Gastrocnemius medialis (tissue), 4 donors: ENCODE data around the gene VAMP5. TPM values are rescaled to one million over a fixed set of nuclear protein-coding genes. Genes with fewer than 3 reads are reported as not detected.

ENCODE experiments used
- ATAC-seq, 2 donors: fragments of 150-250 bp; one replicate each; pipeline ENCODE4 v1.9.1; 2016
- DNase-seq, 2 donors: peaks; one replicate each; pipeline ENCODE4 v3.0.0-alpha.2; 2019
- H3K27ac ChIP-seq, 4 donors: fragments of 200-600 bp; sonication (generic); 1 replicate in 1 of 4; 2 replicates in 3 of 4; pipeline ENCODE4 v1.5.1; 2016 to 2018; ENCODE audit warnings: mild to moderate bottlenecking in 2 of 4, moderate library complexity in 1 of 4
- H3K27me3 ChIP-seq, 3 donors: fragments of 200-600 bp; sonication (generic) in 2 of 3; 1 replicate in 1 of 3; 2 replicates in 2 of 3; pipeline versions ENCODE4 v1.5.1 to v1.6.0; 2016 to 2019; ENCODE audit warnings: mild to moderate bottlenecking in 1 of 3, moderate library complexity in 1 of 3
- H3K36me3 ChIP-seq, 2 donors: fragments of 200-600 bp; sonication (generic) in 1 of 2; one replicate each; pipeline ENCODE4 v1.5.1; 2017 to 2018
- H3K4me1 ChIP-seq, 2 donors: fragments of 200-600 bp; sonication (generic) in 1 of 2; one replicate each; pipeline ENCODE4 v1.5.1; 2016 to 2017; ENCODE audit warnings: mild to moderate bottlenecking in 2 of 2
- H3K4me3 ChIP-seq, 4 donors: fragments of 200-600 bp; sonication (generic) in 3 of 4; 1 replicate in 1 of 4; 2 replicates in 3 of 4; pipeline ENCODE4 v1.5.1; 2016 to 2019; ENCODE audit warnings: mild to moderate bottlenecking in 2 of 4
- H3K9me3 ChIP-seq, 3 donors: fragments of 200-600 bp; sonication (generic) in 2 of 3; 1 replicate in 1 of 3; 2 replicates in 2 of 3; pipeline ENCODE4 v1.5.1; 2016 to 2019
- POLR2A ChIP-seq, 2 donors: fragments of 450-650 bp; IDR thresholded peaks; one replicate each; pipeline ENCODE4 v1.6.1; 2017; ENCODE audit warnings: antibody characterized with exemption in 2 of 2, mild to moderate bottlenecking in 2 of 2, moderate library complexity in 2 of 2
- in situ Hi-C, 4 donors: fragments of 200-750 bp; cut with MboI; loops; one replicate each; pipeline versions ENCODE4 v1.15.0 to v1.8.0; 2017; ENCODE audit warnings: low sequenced_read_pairs in 4 of 4
- intact Hi-C: fragments of 100-400 bp; cut with DNase I; formaldehyde crosslinking; loops from one replicate; pipeline ENCODE4 v1.15.1; 2023; ENCODE audit warnings: low total_unique reads
- total RNA-seq, 4 donors: library from RNA; depleted of rRNA; stranded (reverse); fragments of >200 nt; gene quantifications; one replicate each; pipeline versions ENCODE4 v1.1.0 to v1.2.3, GENCODE V29; 2016
- TF ChIP-seq, protein P1 (sequence below), 5 experiments: fragments of 450-650 bp in 3 of 5; fragments of 200-600 bp in 2 of 5; sonication (generic) in 2 of 5; IDR thresholded peaks in 4 of 5; conservative IDR thresholded peaks in 1 of 5; 1 replicate in 4 of 5; 2 replicates in 1 of 5; pipeline ENCODE4 v1.5.1; 2016 to 2019; ENCODE audit warnings: antibody characterized with exemption in 5 of 5, mild to moderate bottlenecking in 3 of 5, moderate library complexity in 3 of 5

Gene VAMP5
- total RNA-seq, 4 donors from 2014 or later, result 19.9 to 47.0 (median 36.9) TPM

DNA sequence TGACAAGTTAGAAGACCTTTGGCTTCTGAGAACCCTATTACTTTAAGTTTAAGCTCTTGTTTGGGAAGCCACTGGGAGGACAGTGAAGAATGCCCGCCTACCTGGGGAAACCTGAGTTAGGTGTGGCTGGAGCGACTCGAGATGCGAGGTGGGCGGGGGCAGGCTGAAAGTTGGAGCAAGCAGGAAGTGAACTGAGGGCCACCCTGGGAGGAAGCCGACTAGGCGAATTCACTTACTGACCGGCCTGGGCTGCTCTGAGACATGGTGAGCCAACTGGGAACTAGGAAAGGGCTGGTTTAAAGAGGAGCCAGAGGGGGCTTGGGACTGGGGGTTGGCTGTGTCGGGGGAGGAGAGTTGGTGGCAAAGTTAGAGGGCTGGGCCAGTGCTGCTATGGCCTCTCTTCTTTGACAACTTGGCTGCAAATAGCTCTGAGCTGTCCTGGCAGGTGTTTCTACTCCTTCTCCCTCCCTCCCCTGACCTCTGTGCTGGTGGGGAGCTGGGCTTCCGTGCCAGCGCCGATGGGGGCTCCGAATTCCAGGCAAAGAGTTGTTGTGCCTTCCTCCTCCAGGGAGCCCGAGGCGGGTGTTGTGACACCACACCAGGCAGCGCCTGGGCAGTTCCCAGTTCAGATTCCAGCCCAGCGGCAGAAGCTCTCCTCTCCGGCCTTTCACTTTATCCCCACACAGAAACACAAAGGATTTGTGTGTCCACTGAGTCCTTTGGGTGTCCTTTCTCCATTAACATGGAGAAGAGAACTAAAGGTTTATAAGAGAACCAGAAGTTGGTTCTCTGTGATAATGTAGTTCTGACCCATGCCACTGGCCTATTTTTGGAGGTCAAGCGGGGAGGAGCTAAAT lies 6.6 kb upstream of the VAMP5 start, which contains the start of gene VAMP8:
Gene VAMP8, plus strand, starts transcription at position 201 of the 857 bp plus-strand sequence. Its CDS starts 61 bp downstream, at position 262.
- Histone ChIP-seq H3K4me3 (peak within 1 kb of the TSS; percentile 8 to 46 (median 26)), H3K4me1 (peaks cover 28% of the 10 kb centered on the region in 2 donors), H3K27ac (peak within 1 kb of the TSS; percentile 73 to 92 (median 82))

DNA sequence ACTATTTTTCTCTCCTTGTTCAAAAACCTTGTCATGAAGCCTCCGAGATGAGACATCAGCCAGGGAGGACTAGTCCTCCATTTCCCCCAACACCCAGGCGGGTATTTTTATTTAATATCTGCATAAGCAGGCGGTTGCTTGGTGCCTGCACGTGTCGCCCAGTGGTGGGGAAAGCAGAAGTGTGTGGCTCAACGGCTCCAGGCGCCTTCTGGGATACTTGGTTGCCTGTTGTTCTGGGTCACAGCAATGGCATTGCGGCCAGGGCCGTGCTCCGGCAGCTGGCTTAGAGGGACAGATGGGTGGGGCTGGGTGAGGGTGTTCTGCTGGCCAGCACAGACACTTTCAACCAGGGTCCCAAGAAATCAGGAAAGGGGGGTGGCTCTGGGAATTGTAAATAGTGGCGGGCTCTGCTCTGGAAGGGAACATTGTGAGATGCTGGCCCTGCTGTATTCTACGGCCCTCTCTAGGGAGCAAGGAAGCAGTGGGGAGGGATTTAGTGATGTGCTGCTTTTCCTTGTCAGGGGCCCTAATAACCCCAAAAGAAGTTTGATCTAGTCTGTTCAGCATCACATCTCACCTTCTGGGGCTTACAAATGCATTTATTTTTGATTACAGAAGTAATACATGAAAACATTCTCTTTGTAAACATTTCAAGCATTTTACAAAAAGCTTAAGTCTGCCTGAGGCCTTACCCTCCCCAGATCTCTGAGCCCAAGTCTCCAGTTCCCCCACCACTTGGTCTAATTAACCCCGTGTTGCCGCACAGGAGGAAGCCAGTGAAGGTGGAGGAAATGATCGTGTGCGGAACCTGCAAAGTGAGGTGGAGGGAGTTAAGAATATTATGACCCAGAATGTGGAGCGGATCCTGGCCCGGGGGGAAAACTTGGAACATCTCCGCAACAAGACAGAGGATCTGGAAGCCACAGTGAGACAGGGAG lies 5.7 kb upstream of the VAMP5 start:
- DNase-seq (peak; percentile 64 to 83), ATAC-seq (peak; percentile 74 to 84)
- Histone ChIP-seq H3K27me3 (no peaks in the 10 kb centered on the region), H3K36me3 (no peaks in the 10 kb centered on the region), H3K9me3 (no peaks in the 10 kb centered on the region), H3K4me1 (peaks cover 28 to 35% of the 10 kb centered on the region in 2 donors), H3K4me3 (peak overlapping the region; percentile 8 to 46 (median 26)), H3K27ac (peak overlapping the region; percentile 73 to 92 (median 82))
- in situ Hi-C loops (no loop called here), intact Hi-C loops (no loop called here)
- TF ChIP-seq, protein P1, sequence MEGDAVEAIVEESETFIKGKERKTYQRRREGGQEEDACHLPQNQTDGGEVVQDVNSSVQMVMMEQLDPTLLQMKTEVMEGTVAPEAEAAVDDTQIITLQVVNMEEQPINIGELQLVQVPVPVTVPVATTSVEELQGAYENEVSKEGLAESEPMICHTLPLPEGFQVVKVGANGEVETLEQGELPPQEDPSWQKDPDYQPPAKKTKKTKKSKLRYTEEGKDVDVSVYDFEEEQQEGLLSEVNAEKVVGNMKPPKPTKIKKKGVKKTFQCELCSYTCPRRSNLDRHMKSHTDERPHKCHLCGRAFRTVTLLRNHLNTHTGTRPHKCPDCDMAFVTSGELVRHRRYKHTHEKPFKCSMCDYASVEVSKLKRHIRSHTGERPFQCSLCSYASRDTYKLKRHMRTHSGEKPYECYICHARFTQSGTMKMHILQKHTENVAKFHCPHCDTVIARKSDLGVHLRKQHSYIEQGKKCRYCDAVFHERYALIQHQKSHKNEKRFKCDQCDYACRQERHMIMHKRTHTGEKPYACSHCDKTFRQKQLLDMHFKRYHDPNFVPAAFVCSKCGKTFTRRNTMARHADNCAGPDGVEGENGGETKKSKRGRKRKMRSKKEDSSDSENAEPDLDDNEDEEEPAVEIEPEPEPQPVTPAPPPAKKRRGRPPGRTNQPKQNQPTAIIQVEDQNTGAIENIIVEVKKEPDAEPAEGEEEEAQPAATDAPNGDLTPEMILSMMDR (IDR thresholded peaks at IDR 0.05 in 4 of 5, conservative IDR thresholded peaks at IDR 0.05 in 1 of 5), result no peak
- peak in 1 of 2 donors; percentile 12 for TF ChIP-seq POLR2A (IDR thresholded peaks at IDR 0.05)

More for the DNA sequence above, 6.6 kb upstream of the VAMP5 start, which contains the start of gene VAMP8:
- intact Hi-C loops, result no loop called here
- in situ Hi-C loops, result no loop called here
- ATAC-seq, result peak; percentile 57 to 78
- H3K36me3 ChIP-seq, result no peaks in the 10 kb centered on the region
- peak in 1 of 2 donors; percentile 57 for DNase-seq
- H3K27me3 ChIP-seq, result no peaks in the 10 kb centered on the region
- no peaks in the 10 kb centered on the region for H3K9me3 ChIP-seq
- TF ChIP-seq POLR2A (IDR thresholded peaks at IDR 0.05), result no peak
- TF ChIP-seq, protein P1 (IDR thresholded peaks at IDR 0.05 in 4 of 5, conservative IDR thresholded peaks at IDR 0.05 in 1 of 5), result no peak

DNA sequence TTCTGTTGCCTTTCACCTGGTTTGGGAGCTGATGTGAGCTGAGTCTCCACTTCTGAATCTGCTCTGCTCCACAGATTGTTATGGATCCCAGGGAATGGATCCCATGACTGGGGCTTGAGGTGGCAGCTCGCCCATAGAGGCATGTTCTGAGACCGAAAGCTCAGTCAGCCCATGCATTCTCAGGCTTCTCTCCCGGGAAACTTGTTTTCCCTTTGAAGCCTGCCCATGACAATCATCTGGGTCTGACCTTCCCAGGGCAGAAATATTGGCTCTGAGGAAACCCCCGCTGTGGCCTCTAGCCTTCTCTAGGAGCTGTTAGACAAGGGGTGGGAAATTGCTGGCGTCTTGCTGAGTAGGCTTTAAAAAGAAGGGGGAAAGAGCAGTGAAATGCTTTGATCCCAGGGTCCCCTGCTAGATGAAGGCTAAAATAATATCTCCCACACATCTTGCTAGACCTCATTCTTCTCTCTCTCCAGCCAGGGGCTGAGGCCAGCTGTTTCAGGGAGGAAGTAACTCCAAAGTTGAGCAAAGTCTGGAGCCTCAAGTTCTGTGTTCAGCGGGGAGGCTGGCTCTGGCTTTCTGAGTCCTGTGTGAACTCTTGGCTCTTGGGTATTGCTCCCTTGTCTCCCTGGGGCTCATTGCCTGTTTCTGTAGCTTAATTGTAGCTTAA lies 4.8 kb upstream of the VAMP5 start:
- Histone ChIP-seq H3K4me3 (peak overlapping the region in 1 of 4 donors; percentile 32), H3K27me3 (no peaks in the 10 kb centered on the region), H3K9me3 (no peaks in the 10 kb centered on the region), H3K4me1 (peaks cover 34 to 38% of the 10 kb centered on the region in 2 donors), H3K27ac (peak overlapping the region; percentile 73 to 92 (median 82)), H3K36me3 (no peaks in the 10 kb centered on the region)
- in situ Hi-C loops, result no loop called here
- TF ChIP-seq, protein P1 (IDR thresholded peaks at IDR 0.05 in 4 of 5, conservative IDR thresholded peaks at IDR 0.05 in 1 of 5), result no peak
- no peak for TF ChIP-seq POLR2A (IDR thresholded peaks at IDR 0.05)
- ATAC-seq (no peak), DNase-seq (no peak)
- intact Hi-C loops, result no loop called here

DNA sequence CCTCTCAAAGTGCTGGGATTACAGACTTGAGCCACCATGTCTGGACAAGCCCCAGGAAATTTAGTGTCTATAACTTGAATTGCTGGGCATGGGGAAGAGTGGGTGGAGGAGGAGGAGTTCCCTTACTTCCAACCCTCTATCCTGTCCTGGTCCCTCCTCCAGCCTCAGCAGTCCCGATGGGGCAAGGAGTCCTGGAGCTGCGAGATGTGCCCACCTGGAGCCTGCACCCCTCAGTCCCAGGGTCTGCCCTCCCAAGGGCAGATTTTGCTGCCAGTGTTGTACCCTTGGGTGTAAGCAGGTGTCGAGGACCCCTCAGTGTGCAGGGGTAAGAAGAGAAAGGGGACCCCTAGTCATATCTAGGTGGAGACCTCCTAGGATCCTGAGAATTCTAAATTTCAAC lies 4.0 kb upstream of the VAMP5 start:
- DNase-seq, result no peak

More for the DNA sequence above, 4.0 kb upstream of the VAMP5 start:
- Histone ChIP-seq H3K9me3 (no peaks in the 10 kb centered on the region), H3K36me3 (no peaks in the 10 kb centered on the region), H3K27me3 (no peaks in the 10 kb centered on the region), H3K27ac (peak overlapping the region; percentile 73 to 92 (median 82)), H3K4me1 (peaks cover 38 to 44% of the 10 kb centered on the region in 2 donors), H3K4me3 (no peak overlapping the region)
- intact Hi-C loops (no loop called here), in situ Hi-C loops (no loop called here)
- TF ChIP-seq, protein P1 (IDR thresholded peaks at IDR 0.05 in 4 of 5, conservative IDR thresholded peaks at IDR 0.05 in 1 of 5), result no peak
- TF ChIP-seq POLR2A (IDR thresholded peaks at IDR 0.05), result no peak
- no peak for ATAC-seq
